A549 (cell line): ENCODE measurements around the gene DOP1B. TPM values are rescaled to one million over a fixed set of nuclear protein-coding genes. Genes with fewer than 3 reads are reported as not detected.

Source experiments
- ATAC-seq, 2 experiments: fragments of 200-7000 bp in 1 of 2; fragments of >200 bp in 1 of 2; cut with Nextera tagmentation in 1 of 2; cut with Tn5 transposase in 1 of 2; 3 replicates each; pipeline versions ENCODE4 v1.8.0 to v1.9.1; 2018 to 2020; ENCODE audit warnings: mild to moderate bottlenecking in 1 of 2, moderate library complexity in 1 of 2
- CTCF ChIA-PET: fragments of 300-600 bp; sonication (Branson Sonifier 250); formaldehyde crosslinking; extraction: SDS; loops from one replicate; lab custom pipeline; 2021; ENCODE audit warnings: antibody characterized with exemption, inconsistent platforms; lab: Yijun Ruan, JAX
- POLR2A ChIA-PET: fragments of 350-600 bp; formaldehyde crosslinking; extraction: SDS; loops from one replicate; lab custom pipeline; 2021; ENCODE audit warnings: antibody characterized with exemption, inconsistent platforms; lab: Yijun Ruan, JAX
- DNase-seq, 2 experiments: peaks; one replicate each; pipeline versions ENCODE4 v3.0.0 to v3.0.0-alpha.2; 2011 to 2016; ENCODE audit warnings: low read depth in 1 of 2, low spot score in 1 of 2
- FAIRE-seq: peaks from 2 replicates; lab custom pipeline; 2011; peaks lifted over from hg19 to GRCh38; lab: Jason Lieb, UNC
- H3K27ac ChIP-seq, 2 experiments: fragments of >200 bp; sonication (Bioruptor Twin); formaldehyde crosslinking; 3 replicates each; pipeline ENCODE4 v1.5.1; 2016 to 2017
- H3K4me1 ChIP-seq: fragments of >200 bp; sonication (Bioruptor Twin); formaldehyde crosslinking; 3 replicates; pipeline ENCODE4 v1.6.1; 2016
- H3K4me2 ChIP-seq: fragments of >200 bp; sonication (Bioruptor Twin); formaldehyde crosslinking; 3 replicates; pipeline ENCODE4 v1.6.1; 2016
- H3K4me3 ChIP-seq: fragments of >200 bp; sonication (Bioruptor Twin); formaldehyde crosslinking; 3 replicates; pipeline ENCODE4 v1.5.1; 2016
- H3K9me3 ChIP-seq: fragments of >200 bp; sonication (Bioruptor Twin); formaldehyde crosslinking; 3 replicates; pipeline ENCODE4 v1.6.1; 2016
- EHF ChIP-seq: fragments of 250-450 bp; sonication (Bioruptor Pico); IDR thresholded peaks from 2 replicates; pipeline ENCODE4 v1.5.0; 2020; ENCODE audit warnings: mild to moderate bottlenecking
- EP300 ChIP-seq, 2 experiments: fragments of >200 bp; sonication (Bioruptor Twin); formaldehyde crosslinking; IDR thresholded peaks; 2 replicates in 1 of 2; 3 replicates in 1 of 2; pipeline ENCODE4 v1.6.1; 2016 to 2017
- FOSB ChIP-seq: fragments of 250-450 bp; sonication (Bioruptor Pico); IDR thresholded peaks from 2 replicates; pipeline ENCODE4 v1.5.0; 2020; ENCODE audit warnings: mild to moderate bottlenecking, moderate library complexity
- HOXB13 ChIP-seq: fragments of 250-450 bp; sonication (Bioruptor Pico); IDR thresholded peaks from 2 replicates; pipeline ENCODE4 v1.5.0; 2020; ENCODE audit warnings: low read depth, mild to moderate bottlenecking, moderate library complexity
- JUNB ChIP-seq: fragments of >200 bp; sonication (Bioruptor Twin); formaldehyde crosslinking; IDR thresholded peaks from 2 replicates; pipeline ENCODE4 v1.6.1; 2016
- KDM1A ChIP-seq: fragments of 200-600 bp; sonication (generic); IDR thresholded peaks from 2 replicates; pipeline ENCODE4 v1.6.1; 2016; ENCODE audit warnings: low read depth, mild to moderate bottlenecking
- MYC ChIP-seq: IDR thresholded peaks from 2 replicates; pipeline ENCODE4 v1.6.1; 2012; ENCODE audit warnings: mild to moderate bottlenecking, inconsistent platforms, low read length, improper control_type of control experiment, borderline replicate concordance
- NFE2L2 ChIP-seq: fragments of 150-350 bp; conservative IDR thresholded peaks from 2 replicates; pipeline ENCODE4 v1.6.1; 2014; ENCODE audit warnings: low read length
- PHF8 ChIP-seq: fragments of 200-600 bp; sonication (generic); IDR thresholded peaks from 2 replicates; pipeline ENCODE4 v1.6.1; 2016; ENCODE audit warnings: low read depth, mild to moderate bottlenecking, antibody characterized with exemption, moderate library complexity, borderline replicate concordance
- POLR2A ChIP-seq: IDR thresholded peaks from 2 replicates; pipeline ENCODE4 v1.6.1; 2012; ENCODE audit warnings: mild to moderate bottlenecking, low read length
- RARB ChIP-seq: fragments of 250-450 bp; sonication (Bioruptor Pico); IDR thresholded peaks from 2 replicates; pipeline ENCODE4 v1.8.0; 2021; ENCODE audit warnings: mild to moderate bottlenecking, moderate library complexity
- RFX5 ChIP-seq: fragments of 450-650 bp; IDR thresholded peaks from 2 replicates; pipeline ENCODE4 v1.7.1; 2014; ENCODE audit warnings: antibody characterized with exemption, mild to moderate bottlenecking, moderate library complexity
- TFCP2L1 ChIP-seq: fragments of 250-450 bp; sonication (Bioruptor Pico); IDR thresholded peaks from 2 replicates; pipeline ENCODE4 v1.5.0; 2021; ENCODE audit warnings: mild to moderate bottlenecking
- ZFP36 ChIP-seq: fragments of 450-650 bp; IDR thresholded peaks from 2 replicates; pipeline ENCODE4 v1.6.1; 2014; ENCODE audit warnings: borderline replicate concordance; ENCODE audit not compliant: partially characterized antibody
- ZSCAN20 ChIP-seq: fragments of 250-450 bp; sonication (Bioruptor Pico); IDR thresholded peaks from 2 replicates; pipeline ENCODE4 v1.8.0; 2022; ENCODE audit warnings: mild to moderate bottlenecking, moderate library complexity
- WGBS: methylation state at CpG from one replicate; pipeline ENCODE4 v1.1.6; 2017; ENCODE audit errors: missing lambda C conversion rate; 5-methylcytosine and 5-hydroxymethylcytosine counted together
- polyA plus RNA-seq, 4 experiments: library from polyadenylated mRNA; depleted of rRNA in 3 of 4; stranded (reverse); fragments of >200 nt; fragmentation: RNase III in 1 of 4; extraction: RNeasy Plus Mini Kit Qiagen cat#74134 plus additional on column Dnase treatment in 1 of 4; gene quantifications; 2 replicates in 3 of 4; 3 replicates in 1 of 4; pipeline ENCODE4 v1.2.3, GENCODE V29; 2011 to 2017
- TF ChIP-seq, protein P1 (sequence below): IDR thresholded peaks from 2 replicates; pipeline ENCODE4 v1.6.1; 2012
- TF ChIP-seq, protein P2 (sequence below): fragments of 250-450 bp; sonication (Bioruptor Pico); IDR thresholded peaks from 2 replicates; pipeline ENCODE4 v1.5.0; 2020; ENCODE audit warnings: low read depth, mild to moderate bottlenecking, moderate library complexity
- TF ChIP-seq, protein P3 (sequence below): fragments of >200 bp; sonication (Bioruptor Twin); formaldehyde crosslinking; IDR thresholded peaks from 3 replicates; pipeline ENCODE4 v1.5.1; 2016
- TF ChIP-seq, protein P4 (sequence below): fragments of 450-650 bp; IDR thresholded peaks from 2 replicates; pipeline ENCODE4 v1.6.1; 2014; ENCODE audit warnings: antibody characterized with exemption

The DOP1B gene
- polyA plus RNA-seq, 2 of the 4 experiments (the other 2 are of a cell fraction): 2.8 to 3.5 TPM

DNA sequence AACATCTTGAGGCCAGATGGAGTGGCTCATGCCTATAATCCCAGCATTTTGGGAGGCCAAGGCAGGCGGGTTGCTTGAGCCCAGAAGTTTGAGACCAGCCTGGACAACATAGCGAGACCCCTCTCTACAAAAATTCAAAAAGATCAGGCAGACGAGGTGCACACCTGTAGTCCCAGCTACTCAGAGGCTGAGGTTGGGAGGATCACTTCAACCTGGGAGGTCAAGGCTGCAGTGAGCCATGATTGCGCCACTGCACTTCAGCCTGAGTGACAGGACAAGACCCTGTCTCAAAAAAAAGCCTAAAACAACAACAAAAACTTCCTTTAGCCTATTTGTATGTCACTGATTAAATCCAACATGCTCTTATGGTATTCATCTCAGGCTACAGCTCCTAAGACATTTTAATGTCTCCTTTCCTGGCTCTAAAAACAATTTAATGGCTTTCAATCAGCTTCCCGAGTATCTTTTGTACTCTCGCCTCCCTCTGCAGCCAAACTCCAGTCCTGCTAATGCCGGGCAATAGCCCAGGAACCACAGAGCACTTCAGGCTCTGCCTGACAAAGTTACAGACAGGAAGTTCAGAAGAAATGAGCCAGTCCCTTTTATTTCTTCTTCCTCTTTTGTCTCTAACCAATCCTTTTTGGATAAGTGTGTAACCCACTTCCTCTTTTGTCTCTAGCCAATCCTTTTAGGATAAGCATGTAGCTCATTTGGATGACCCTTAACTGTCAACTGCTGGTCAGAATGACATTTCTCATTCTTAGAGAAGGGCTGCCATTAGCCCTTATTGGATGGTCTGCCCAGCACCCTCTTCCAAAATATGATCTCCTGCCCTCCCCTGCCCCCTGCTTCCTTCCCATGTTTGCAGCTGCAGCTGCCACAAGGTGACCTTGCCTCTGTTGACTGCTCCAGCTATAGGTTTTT lies 6.6 kb upstream of the DOP1B start:
- ChIA-PET CTCF (interaction anchor here (0.7 to 6.1 kb wide), 5 partner anchors 8 to 180 kb away, joined by 3 to 55 read pairs (median 7); no protein-coding TSS in a partner anchor), POLR2A (no interaction called here)
- DNase-seq: no peak
- WGBS: 72% methylated on average over 7 of the region's 7 CpGs
- TF ChIP-seq HOXB13 (CRISPR knock-in tag) (no peak), TFCP2L1 (CRISPR knock-in tag) (no peak), ZSCAN20 (CRISPR knock-in tag) (no peak), ZFP36 (no peak), RFX5 (no peak), NFE2L2 (no peak), FOSB (CRISPR knock-in tag) (no peak), EP300 (IDR thresholded peaks at IDR 0.05) (no peak), JUNB (no peak), KDM1A (no peak)
- TF ChIP-seq, protein P1, sequence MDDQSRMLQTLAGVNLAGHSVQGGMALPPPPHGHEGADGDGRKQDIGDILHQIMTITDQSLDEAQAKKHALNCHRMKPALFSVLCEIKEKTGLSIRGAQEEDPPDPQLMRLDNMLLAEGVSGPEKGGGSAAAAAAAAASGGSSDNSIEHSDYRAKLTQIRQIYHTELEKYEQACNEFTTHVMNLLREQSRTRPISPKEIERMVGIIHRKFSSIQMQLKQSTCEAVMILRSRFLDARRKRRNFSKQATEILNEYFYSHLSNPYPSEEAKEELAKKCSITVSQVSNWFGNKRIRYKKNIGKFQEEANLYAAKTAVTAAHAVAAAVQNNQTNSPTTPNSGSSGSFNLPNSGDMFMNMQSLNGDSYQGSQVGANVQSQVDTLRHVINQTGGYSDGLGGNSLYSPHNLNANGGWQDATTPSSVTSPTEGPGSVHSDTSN: no peak
- TF ChIP-seq, protein P2, sequence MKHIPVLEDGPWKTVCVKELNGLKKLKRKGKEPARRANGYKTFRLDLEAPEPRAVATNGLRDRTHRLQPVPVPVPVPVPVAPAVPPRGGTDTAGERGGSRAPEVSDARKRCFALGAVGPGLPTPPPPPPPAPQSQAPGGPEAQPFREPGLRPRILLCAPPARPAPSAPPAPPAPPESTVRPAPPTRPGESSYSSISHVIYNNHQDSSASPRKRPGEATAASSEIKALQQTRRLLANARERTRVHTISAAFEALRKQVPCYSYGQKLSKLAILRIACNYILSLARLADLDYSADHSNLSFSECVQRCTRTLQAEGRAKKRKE (CRISPR knock-in tag): no peak
- TF ChIP-seq, protein P3, sequence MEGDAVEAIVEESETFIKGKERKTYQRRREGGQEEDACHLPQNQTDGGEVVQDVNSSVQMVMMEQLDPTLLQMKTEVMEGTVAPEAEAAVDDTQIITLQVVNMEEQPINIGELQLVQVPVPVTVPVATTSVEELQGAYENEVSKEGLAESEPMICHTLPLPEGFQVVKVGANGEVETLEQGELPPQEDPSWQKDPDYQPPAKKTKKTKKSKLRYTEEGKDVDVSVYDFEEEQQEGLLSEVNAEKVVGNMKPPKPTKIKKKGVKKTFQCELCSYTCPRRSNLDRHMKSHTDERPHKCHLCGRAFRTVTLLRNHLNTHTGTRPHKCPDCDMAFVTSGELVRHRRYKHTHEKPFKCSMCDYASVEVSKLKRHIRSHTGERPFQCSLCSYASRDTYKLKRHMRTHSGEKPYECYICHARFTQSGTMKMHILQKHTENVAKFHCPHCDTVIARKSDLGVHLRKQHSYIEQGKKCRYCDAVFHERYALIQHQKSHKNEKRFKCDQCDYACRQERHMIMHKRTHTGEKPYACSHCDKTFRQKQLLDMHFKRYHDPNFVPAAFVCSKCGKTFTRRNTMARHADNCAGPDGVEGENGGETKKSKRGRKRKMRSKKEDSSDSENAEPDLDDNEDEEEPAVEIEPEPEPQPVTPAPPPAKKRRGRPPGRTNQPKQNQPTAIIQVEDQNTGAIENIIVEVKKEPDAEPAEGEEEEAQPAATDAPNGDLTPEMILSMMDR: no peak
- H3K4me2 ChIP-seq: no peak overlapping the region
- no peaks in the 10 kb centered on the region for H3K9me3 ChIP-seq
- no peaks in the 10 kb centered on the region for H3K4me1 ChIP-seq
- no peak overlapping the region for H3K4me3 ChIP-seq
- H3K27ac ChIP-seq: no peak overlapping the region
- FAIRE-seq: no peak
- no peak for ATAC-seq

DNA sequence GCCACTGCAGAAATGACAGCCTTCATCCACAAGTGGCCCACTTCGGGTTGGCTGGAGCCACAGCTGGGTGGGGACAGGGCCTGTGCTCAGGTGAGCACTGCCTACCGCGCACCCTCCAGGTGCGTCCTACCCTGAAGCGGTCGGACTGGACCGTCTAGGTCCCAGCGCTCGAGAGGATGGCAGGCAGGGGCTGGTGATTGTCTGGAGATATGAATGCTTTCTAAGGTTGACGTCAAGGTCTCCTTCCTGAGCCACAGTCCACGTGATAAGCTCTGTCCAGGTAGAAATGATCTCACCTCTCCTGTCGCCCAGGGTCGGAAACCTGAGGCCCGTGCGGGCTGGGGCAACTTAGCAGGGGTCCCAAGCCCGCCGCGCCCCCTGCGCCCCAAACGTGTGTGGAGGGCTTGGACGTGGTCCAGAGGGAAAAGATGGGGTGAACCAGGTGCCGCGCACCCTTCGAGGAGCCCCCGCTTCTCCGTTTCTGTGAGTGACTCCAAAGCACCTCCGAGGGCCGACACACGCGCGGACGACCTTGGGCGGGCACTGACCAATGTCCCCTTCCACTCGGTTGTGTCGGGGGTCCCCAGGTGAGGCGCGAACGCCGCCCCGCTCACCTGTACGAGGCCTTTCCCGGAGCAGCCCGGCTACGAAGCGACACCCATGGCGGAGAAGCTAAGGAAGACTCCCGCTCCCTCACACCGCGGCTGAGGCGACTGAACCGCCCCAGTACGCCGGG lies 853 bp upstream of the DOP1B start:
- Histone ChIP-seq H3K27ac (peak overlapping the region; percentile 47 to 80; a peak in 4 of 6 replicates), H3K4me1 (peaks cover 9% of the 10 kb centered on the region; the same call in 1 of the 3 replicates), H3K9me3 (no peaks in the 10 kb centered on the region), H3K4me3 (peak overlapping the region; percentile 56), H3K4me2 (peak overlapping the region; percentile 94)
- CTCF ChIA-PET: interaction anchor here (0.7 to 1.8 kb wide), 5 partner anchors 9 to 54 kb away, joined by 3 to 15 read pairs (median 3); no protein-coding TSS in a partner anchor
- FAIRE-seq (no peak), ATAC-seq (no peak), DNase-seq (no peak)
- POLR2A ChIA-PET: interaction anchor here (0.6 to 1.4 kb wide), 2 partner anchors 164 to 502 kb away, joined by 5 to 8 read pairs; partner anchors contain the start of gene MORC3
- TF ChIP-seq EHF (CRISPR knock-in tag) (no peak), POLR2A (peak; percentile 71), MYC (no peak), RARB (no peak), PHF8 (peak; percentile 25; the same call in 1 of the 2 replicates)
- TF ChIP-seq, protein P4, sequence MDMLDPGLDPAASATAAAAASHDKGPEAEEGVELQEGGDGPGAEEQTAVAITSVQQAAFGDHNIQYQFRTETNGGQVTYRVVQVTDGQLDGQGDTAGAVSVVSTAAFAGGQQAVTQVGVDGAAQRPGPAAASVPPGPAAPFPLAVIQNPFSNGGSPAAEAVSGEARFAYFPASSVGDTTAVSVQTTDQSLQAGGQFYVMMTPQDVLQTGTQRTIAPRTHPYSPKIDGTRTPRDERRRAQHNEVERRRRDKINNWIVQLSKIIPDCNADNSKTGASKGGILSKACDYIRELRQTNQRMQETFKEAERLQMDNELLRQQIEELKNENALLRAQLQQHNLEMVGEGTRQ: no peak
- WGBS: 81% methylated on average over 11 of the region's 53 CpGs
